Measurements from ENCODE around the gene EIF2S2.
A peak's percentile ranks its signal among the peaks of the same experiment; 100 is the strongest.

DNA sequence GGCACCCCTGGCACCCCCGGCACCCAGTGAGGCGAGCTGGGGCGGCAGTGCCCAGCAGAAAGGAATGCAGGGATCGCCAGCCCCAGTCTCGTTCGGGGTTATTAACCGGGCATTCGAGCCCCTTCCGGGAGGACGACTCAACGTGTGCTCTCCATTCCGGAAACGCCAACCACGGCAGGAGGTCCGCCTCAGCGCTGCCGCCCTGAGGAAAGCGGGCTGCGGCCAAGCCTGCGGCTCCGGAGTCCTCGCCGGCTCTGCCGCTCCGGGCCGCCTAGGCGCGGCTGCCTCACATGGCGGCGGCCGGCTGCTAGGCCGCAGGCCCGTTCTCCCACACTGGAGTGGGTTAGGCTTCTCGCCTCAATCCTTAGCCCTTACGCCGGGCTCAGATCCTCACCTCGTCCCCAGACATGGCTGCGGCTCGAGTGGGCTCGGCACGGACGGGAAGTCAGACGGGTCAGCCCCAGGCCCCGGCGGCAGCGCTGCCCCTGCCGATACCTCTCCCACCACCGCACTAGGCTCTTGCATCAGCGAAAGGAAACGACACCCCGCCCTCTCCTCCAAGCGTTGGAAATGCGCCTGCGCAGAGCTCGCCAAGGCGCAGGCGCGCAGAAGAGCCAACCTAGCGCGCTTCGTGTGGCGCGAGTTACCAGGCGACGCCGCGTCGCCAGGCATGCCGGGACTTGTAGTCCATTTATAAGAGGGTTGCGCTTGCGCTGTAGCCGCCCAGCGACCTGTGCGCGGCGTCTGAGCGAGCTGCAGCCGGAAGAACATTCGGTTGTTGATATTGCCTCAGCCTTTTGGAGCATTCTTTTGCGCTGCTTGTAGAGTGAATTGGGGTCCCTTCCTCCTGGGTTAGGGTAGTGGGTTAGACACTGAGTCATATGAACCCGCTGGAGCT, at the start of gene EIF2S2:
- TF ChIP-seq, protein P1, sequence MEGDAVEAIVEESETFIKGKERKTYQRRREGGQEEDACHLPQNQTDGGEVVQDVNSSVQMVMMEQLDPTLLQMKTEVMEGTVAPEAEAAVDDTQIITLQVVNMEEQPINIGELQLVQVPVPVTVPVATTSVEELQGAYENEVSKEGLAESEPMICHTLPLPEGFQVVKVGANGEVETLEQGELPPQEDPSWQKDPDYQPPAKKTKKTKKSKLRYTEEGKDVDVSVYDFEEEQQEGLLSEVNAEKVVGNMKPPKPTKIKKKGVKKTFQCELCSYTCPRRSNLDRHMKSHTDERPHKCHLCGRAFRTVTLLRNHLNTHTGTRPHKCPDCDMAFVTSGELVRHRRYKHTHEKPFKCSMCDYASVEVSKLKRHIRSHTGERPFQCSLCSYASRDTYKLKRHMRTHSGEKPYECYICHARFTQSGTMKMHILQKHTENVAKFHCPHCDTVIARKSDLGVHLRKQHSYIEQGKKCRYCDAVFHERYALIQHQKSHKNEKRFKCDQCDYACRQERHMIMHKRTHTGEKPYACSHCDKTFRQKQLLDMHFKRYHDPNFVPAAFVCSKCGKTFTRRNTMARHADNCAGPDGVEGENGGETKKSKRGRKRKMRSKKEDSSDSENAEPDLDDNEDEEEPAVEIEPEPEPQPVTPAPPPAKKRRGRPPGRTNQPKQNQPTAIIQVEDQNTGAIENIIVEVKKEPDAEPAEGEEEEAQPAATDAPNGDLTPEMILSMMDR (IDR thresholded peaks at IDR 0.05) = peak in 2 of 7 experiments; percentile 8 to 19
- TF ChIP-seq POLR2A (IDR thresholded peaks at IDR 0.05) = peak; percentile 98 to 99 (median 98)

Data from body of pancreas (tissue), 4 donors.